Measurements from ENCODE around the gene POU4F3.

GRCh38 chr5:146378986-146379385 lies 40.3 kb downstream of the POU4F3 start:
- no peak for TF ChIP-seq CTCF (IDR thresholded peaks at IDR 0.05)
- TF ChIP-seq EP300 (IDR thresholded peaks at IDR 0.05) = no peak
